ENCODE results near the gene WNT7B. TPM values are rescaled to one million over a fixed set of nuclear protein-coding genes. Genes with fewer than 3 reads are reported as not detected.
A peak's percentile ranks its signal among the peaks of the same experiment; 100 is the strongest.

WNT7B gene
- total RNA-seq, 1 experiment from 2014 or later: 0.57 TPM

GRCh38 chr22:45878051-45878781 lies 98.7 kb downstream of the WNT7B start:
- BruUV-seq (replicated peaks): no TSS peak
- intact Hi-C loops (cut with micrococcal nuclease; ENCODE audit: unreplicated experiment): no loop called here
- no peaks in the 10 kb centered on the region for H3K36me3 ChIP-seq (ENCODE audit: control insufficient read depth, insufficient read depth, low read length)
- DNase-seq: peak in 1 of 2 experiments; percentile 28
- Mint-ChIP-seq H3K4me3 (ENCODE audit: unreplicated experiment) (no peak overlapping the region), H3K4me1 (ENCODE audit: low read depth, unreplicated experiment) (no peaks in the 10 kb centered on the region), H3K27ac (ENCODE audit: unreplicated experiment) (no peak overlapping the region), H3K9me3 (ENCODE audit: unreplicated experiment) (peaks cover 3% of the 10 kb centered on the region), H3K36me3 (ENCODE audit: insufficient read depth, unreplicated experiment) (peaks cover 5% of the 10 kb centered on the region), H3K27me3 (ENCODE audit: insufficient read depth, unreplicated experiment) (peaks cover 3% of the 10 kb centered on the region)
- no peaks in the 10 kb centered on the region for H3K4me1 ChIP-seq
- H3K27me3 ChIP-seq (replicated peaks; ENCODE audit: control insufficient read depth, insufficient read depth, low read length): no peaks in the 10 kb centered on the region
- CTCF ChIA-PET: no interaction called here
- no peak overlapping the region for H3K4me3 ChIP-seq (ENCODE audit: low read depth, low read length)
- no peak for TF ChIP-seq CTCF (IDR thresholded peaks at IDR 0.05; ENCODE audit: insufficient read depth in 1 of 2, low read depth in 1 of 2, low read length in 1 of 2, severe bottlenecking in 1 of 2, unreplicated experiment in 1 of 2)
- H3K9me3 ChIP-seq: peaks cover 5% of the 10 kb centered on the region
- POLR2A ChIA-PET: no interaction called here

GRCh38 chr22:45877651-45878050 lies 99.3 kb downstream of the WNT7B start:
- Histone ChIP-seq H3K4me3 (ENCODE audit: low read depth, low read length) (no peak overlapping the region), H3K36me3 (ENCODE audit: control insufficient read depth, insufficient read depth, low read length) (no peaks in the 10 kb centered on the region), H3K9me3 (peaks cover 11% of the 10 kb centered on the region), H3K4me1 (no peaks in the 10 kb centered on the region), H3K27me3 (replicated peaks; ENCODE audit: control insufficient read depth, insufficient read depth, low read length) (no peaks in the 10 kb centered on the region)
- H3K9me3 Mint-ChIP-seq (ENCODE audit: unreplicated experiment): peaks cover 9% of the 10 kb centered on the region
- ChIA-PET CTCF (no interaction called here), POLR2A (no interaction called here)
- no peak overlapping the region for H3K27ac Mint-ChIP-seq (ENCODE audit: unreplicated experiment)
- no peak for TF ChIP-seq CTCF (IDR thresholded peaks at IDR 0.05; ENCODE audit: insufficient read depth in 1 of 2, low read depth in 1 of 2, low read length in 1 of 2, severe bottlenecking in 1 of 2, unreplicated experiment in 1 of 2)
- intact Hi-C loops (cut with micrococcal nuclease; ENCODE audit: unreplicated experiment): no loop called here
- no peak overlapping the region for H3K4me3 Mint-ChIP-seq (ENCODE audit: unreplicated experiment)
- H3K4me1 Mint-ChIP-seq (ENCODE audit: low read depth, unreplicated experiment): no peaks in the 10 kb centered on the region
- peaks cover 8% of the 10 kb centered on the region for H3K27me3 Mint-ChIP-seq (ENCODE audit: insufficient read depth, unreplicated experiment)
- H3K36me3 Mint-ChIP-seq (ENCODE audit: insufficient read depth, unreplicated experiment): peaks cover 5% of the 10 kb centered on the region
- peak in 1 of 2 experiments; percentile 26 for DNase-seq
- BruUV-seq (replicated peaks): no TSS peak

GRCh38 chr22:45877036-45877380 lies 100.0 kb downstream of the WNT7B start:
- no peaks in the 10 kb centered on the region for H3K27me3 ChIP-seq (replicated peaks; ENCODE audit: control insufficient read depth, insufficient read depth, low read length)
- CTCF ChIA-PET: interaction anchor here (1.0 kb wide), 1 partner anchor 13 kb away, joined by 3 read pairs; no protein-coding TSS in a partner anchor
- H3K9me3 ChIP-seq: peaks cover 13% of the 10 kb centered on the region
- Mint-ChIP-seq H3K4me1 (ENCODE audit: low read depth, unreplicated experiment) (no peaks in the 10 kb centered on the region), H3K9me3 (ENCODE audit: unreplicated experiment) (peaks cover 13% of the 10 kb centered on the region), H3K36me3 (ENCODE audit: insufficient read depth, unreplicated experiment) (peaks cover 5% of the 10 kb centered on the region), H3K4me3 (ENCODE audit: unreplicated experiment) (no peak overlapping the region), H3K27ac (ENCODE audit: unreplicated experiment) (no peak overlapping the region), H3K27me3 (ENCODE audit: insufficient read depth, unreplicated experiment) (peaks cover 8% of the 10 kb centered on the region)
- no peaks in the 10 kb centered on the region for H3K36me3 ChIP-seq (ENCODE audit: control insufficient read depth, insufficient read depth, low read length)
- no peak overlapping the region for H3K4me3 ChIP-seq (ENCODE audit: low read depth, low read length)
- BruUV-seq (replicated peaks): no TSS peak
- DNase-seq: no peak
- no peaks in the 10 kb centered on the region for H3K4me1 ChIP-seq
- TF ChIP-seq CTCF (IDR thresholded peaks at IDR 0.05; ENCODE audit: insufficient read depth in 1 of 2, low read depth in 1 of 2, low read length in 1 of 2, severe bottlenecking in 1 of 2, unreplicated experiment in 1 of 2): no peak
- POLR2A ChIA-PET: no interaction called here
- intact Hi-C loops (cut with micrococcal nuclease; ENCODE audit: unreplicated experiment): no loop called here

Measured in Caco-2 (cell line).